Measurements from ENCODE around the gene CROCC2. TPM values are rescaled to one million over a fixed set of nuclear protein-coding genes. Genes with fewer than 3 reads are reported as not detected.

Gene CROCC2
- polyA plus RNA-seq, 1 donor (not counting 4 experiments of a cell fraction or from before 2014, with no cell fraction given): not detected

- H3K4me2 ChIP-seq (ENCODE audit: control insufficient read depth, extremely low read depth, insufficient read depth, low read depth, low read length): no peak overlapping the region
- FAIRE-seq (no peak), DNase-seq (ENCODE audit: low read depth, low spot score) (no peak)
- H3K9me3 ChIP-seq (ENCODE audit: control insufficient read depth, low read depth, low read length): no peaks in the 10 kb centered on the region
- H3K36me3 ChIP-seq (ENCODE audit: control insufficient read depth in 2 of 2, extremely low read depth in 1 of 2, insufficient read depth in 2 of 2, low read length in 2 of 2): no peaks in the 10 kb centered on the region
- no peaks in the 10 kb centered on the region for H3K79me2 ChIP-seq (ENCODE audit: control insufficient read depth, insufficient read depth, low read length)
- no peak for TF ChIP-seq CTCF (optimal IDR thresholded peaks at IDR 0.05 in 1 of 3, IDR thresholded peaks at IDR 0.05 in 1 of 3, conservative IDR thresholded peaks at IDR 0.05 in 1 of 3; ENCODE audit: extremely low read depth in 1 of 3, insufficient read depth in 2 of 3, low read length in 3 of 3)
- no peak for TF ChIP-seq EZH2 (IDR thresholded peaks at IDR 0.05; ENCODE audit: low read length)
- no peaks in the 10 kb centered on the region for H3K9me1 ChIP-seq (ENCODE audit: control insufficient read depth, extremely low read depth, insufficient read depth, low read length)
- no peak overlapping the region for H3K9ac ChIP-seq (ENCODE audit: control insufficient read depth, extremely low read depth, insufficient read depth, low read length)
- no peak overlapping the region for H2AFZ ChIP-seq (ENCODE audit: control insufficient read depth, low read length)
- no peak overlapping the region for H3K27ac ChIP-seq (ENCODE audit: control insufficient read depth, insufficient read depth, low read length)
- H3K4me1 ChIP-seq (ENCODE audit: control insufficient read depth, extremely low read depth, insufficient read depth, low read length): peaks cover 16% of the 10 kb centered on the region
- H3K27me3 ChIP-seq (ENCODE audit: control insufficient read depth, extremely low read depth, insufficient read depth, low read length): peaks cover 25% of the 10 kb centered on the region
- no peak overlapping the region for H3K4me3 ChIP-seq (ENCODE audit: control insufficient read depth in 2 of 3, extremely low read depth in 1 of 3, insufficient read depth in 2 of 3, low read depth in 1 of 3, low read length in 3 of 3)
- dilution Hi-C loops (cut with MboI; ENCODE audit: extremely low pct_ligation_motif_present, low sequenced_read_pairs): no loop called here
- H4K20me1 ChIP-seq (ENCODE audit: control insufficient read depth, extremely low read depth, insufficient read depth, low read length): no peaks in the 10 kb centered on the region
Observed at GRCh38 chr2:240900141-240900860, 5.8 kb upstream of the CROCC2 start.

GRCh38 chr2:240901986-240902614, 4.0 kb upstream of the CROCC2 start:
- Histone ChIP-seq H3K36me3 (ENCODE audit: control insufficient read depth in 2 of 2, extremely low read depth in 1 of 2, insufficient read depth in 2 of 2, low read length in 2 of 2) (no peaks in the 10 kb centered on the region), H3K27ac (ENCODE audit: control insufficient read depth, insufficient read depth, low read length) (no peak overlapping the region), H3K4me3 (ENCODE audit: control insufficient read depth in 2 of 3, extremely low read depth in 1 of 3, insufficient read depth in 2 of 3, low read depth in 1 of 3, low read length in 3 of 3) (no peak overlapping the region), H2AFZ (ENCODE audit: control insufficient read depth, low read length) (no peak overlapping the region), H3K9me1 (ENCODE audit: control insufficient read depth, extremely low read depth, insufficient read depth, low read length) (no peaks in the 10 kb centered on the region), H3K4me1 (ENCODE audit: control insufficient read depth, extremely low read depth, insufficient read depth, low read length) (peaks cover 7% of the 10 kb centered on the region), H3K9me3 (ENCODE audit: control insufficient read depth, low read depth, low read length) (no peaks in the 10 kb centered on the region), H3K79me2 (ENCODE audit: control insufficient read depth, insufficient read depth, low read length) (no peaks in the 10 kb centered on the region), H3K27me3 (ENCODE audit: control insufficient read depth, extremely low read depth, insufficient read depth, low read length) (peaks cover 39% of the 10 kb centered on the region), H4K20me1 (ENCODE audit: control insufficient read depth, extremely low read depth, insufficient read depth, low read length) (peaks cover 3% of the 10 kb centered on the region), H3K4me2 (ENCODE audit: control insufficient read depth, extremely low read depth, insufficient read depth, low read depth, low read length) (no peak overlapping the region), H3K9ac (ENCODE audit: control insufficient read depth, extremely low read depth, insufficient read depth, low read length) (no peak overlapping the region)
- FAIRE-seq (no peak), DNase-seq (ENCODE audit: low read depth, low spot score) (no peak)
- TF ChIP-seq EZH2 (IDR thresholded peaks at IDR 0.05; ENCODE audit: low read length) (no peak), CTCF (optimal IDR thresholded peaks at IDR 0.05 in 1 of 3, IDR thresholded peaks at IDR 0.05 in 1 of 3, conservative IDR thresholded peaks at IDR 0.05 in 1 of 3; ENCODE audit: extremely low read depth in 1 of 3, insufficient read depth in 2 of 3, low read length in 3 of 3) (no peak)
- dilution Hi-C loops (cut with MboI; ENCODE audit: extremely low pct_ligation_motif_present, low sequenced_read_pairs): no loop called here

Measured in keratinocyte (primary cell).